ENCODE results near the gene TIMM21.

Gene TIMM21

DNA sequence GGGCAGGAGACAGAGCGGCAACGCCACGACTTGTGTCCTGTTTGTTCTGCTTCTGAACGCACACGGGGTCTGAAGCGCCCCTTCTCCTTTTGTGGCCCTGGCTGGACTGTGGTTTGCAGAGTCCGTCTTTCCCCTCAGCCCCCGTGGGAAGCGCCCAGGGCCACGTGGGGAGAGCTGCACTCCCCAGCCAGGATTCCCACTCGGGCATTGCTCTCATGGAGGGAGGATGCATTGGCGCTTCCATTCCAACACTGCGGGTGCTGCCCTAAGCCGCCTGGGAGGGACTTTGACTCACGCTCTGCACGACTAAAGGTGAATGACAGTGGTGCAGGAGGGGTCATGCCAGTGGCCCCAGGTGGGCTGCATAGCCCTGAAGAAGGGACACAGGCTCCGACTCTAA is 52.5 kb downstream of the TIMM21 start:
- H3K36me3 ChIP-seq (ENCODE audit: insufficient read depth, low read length), result no peaks in the 10 kb centered on the region
- no peaks in the 10 kb centered on the region for H3K27me3 ChIP-seq (ENCODE audit: insufficient read depth, low read length, poor library complexity, severe bottlenecking)
- no peak overlapping the region for H3K9ac ChIP-seq (ENCODE audit: low read depth, low read length, poor library complexity, severe bottlenecking)
- no peak for TF ChIP-seq EZH2phosphoT487 (IDR thresholded peaks at IDR 0.05; ENCODE audit: borderline replicate concordance)
- TF ChIP-seq, protein P1, sequence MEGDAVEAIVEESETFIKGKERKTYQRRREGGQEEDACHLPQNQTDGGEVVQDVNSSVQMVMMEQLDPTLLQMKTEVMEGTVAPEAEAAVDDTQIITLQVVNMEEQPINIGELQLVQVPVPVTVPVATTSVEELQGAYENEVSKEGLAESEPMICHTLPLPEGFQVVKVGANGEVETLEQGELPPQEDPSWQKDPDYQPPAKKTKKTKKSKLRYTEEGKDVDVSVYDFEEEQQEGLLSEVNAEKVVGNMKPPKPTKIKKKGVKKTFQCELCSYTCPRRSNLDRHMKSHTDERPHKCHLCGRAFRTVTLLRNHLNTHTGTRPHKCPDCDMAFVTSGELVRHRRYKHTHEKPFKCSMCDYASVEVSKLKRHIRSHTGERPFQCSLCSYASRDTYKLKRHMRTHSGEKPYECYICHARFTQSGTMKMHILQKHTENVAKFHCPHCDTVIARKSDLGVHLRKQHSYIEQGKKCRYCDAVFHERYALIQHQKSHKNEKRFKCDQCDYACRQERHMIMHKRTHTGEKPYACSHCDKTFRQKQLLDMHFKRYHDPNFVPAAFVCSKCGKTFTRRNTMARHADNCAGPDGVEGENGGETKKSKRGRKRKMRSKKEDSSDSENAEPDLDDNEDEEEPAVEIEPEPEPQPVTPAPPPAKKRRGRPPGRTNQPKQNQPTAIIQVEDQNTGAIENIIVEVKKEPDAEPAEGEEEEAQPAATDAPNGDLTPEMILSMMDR (conservative IDR thresholded peaks at IDR 0.05; ENCODE audit: low read length), result no peak
- no peak overlapping the region for H3K4me2 ChIP-seq (ENCODE audit: low read depth, low read length, poor library complexity, severe bottlenecking)
- H3K79me2 ChIP-seq (ENCODE audit: insufficient read depth, low read length), result no peaks in the 10 kb centered on the region
- H3K9me3 ChIP-seq (ENCODE audit: insufficient read depth, low read depth, low read length), result no peaks in the 10 kb centered on the region
- H3K4me3 ChIP-seq (ENCODE audit: low read length, poor library complexity, severe bottlenecking), result no peak overlapping the region
- H3K9me2 ChIP-seq (replicated peaks; ENCODE audit: low read depth, low read length), result no peaks in the 10 kb centered on the region
- H2AFZ ChIP-seq (ENCODE audit: low read length), result no peak overlapping the region
- no peaks in the 10 kb centered on the region for H4K20me1 ChIP-seq (ENCODE audit: insufficient read depth, low read length, poor library complexity, severe bottlenecking)
- H3K4me1 ChIP-seq (ENCODE audit: insufficient read depth, low read length, poor library complexity, severe bottlenecking), result no peaks in the 10 kb centered on the region
- no peaks in the 10 kb centered on the region for H3F3A ChIP-seq (ENCODE audit: low read depth)

- Histone ChIP-seq H3K4me2 (ENCODE audit: low read depth, low read length, poor library complexity, severe bottlenecking) (no peak overlapping the region), H3K36me3 (ENCODE audit: insufficient read depth, low read length) (no peaks in the 10 kb centered on the region), H3K9ac (ENCODE audit: low read depth, low read length, poor library complexity, severe bottlenecking) (no peak overlapping the region), H3K9me3 (ENCODE audit: insufficient read depth, low read depth, low read length) (no peaks in the 10 kb centered on the region), H3K4me3 (ENCODE audit: low read length, poor library complexity, severe bottlenecking) (no peak overlapping the region), H3K4me1 (ENCODE audit: insufficient read depth, low read length, poor library complexity, severe bottlenecking) (no peaks in the 10 kb centered on the region), H4K20me1 (ENCODE audit: insufficient read depth, low read length, poor library complexity, severe bottlenecking) (no peaks in the 10 kb centered on the region), H2AFZ (ENCODE audit: low read length) (no peak overlapping the region), H3F3A (ENCODE audit: low read depth) (no peaks in the 10 kb centered on the region), H3K79me2 (ENCODE audit: insufficient read depth, low read length) (no peaks in the 10 kb centered on the region), H3K9me2 (replicated peaks; ENCODE audit: low read depth, low read length) (no peaks in the 10 kb centered on the region), H3K27me3 (ENCODE audit: insufficient read depth, low read length, poor library complexity, severe bottlenecking) (no peaks in the 10 kb centered on the region)
- no peak for TF ChIP-seq EZH2phosphoT487 (IDR thresholded peaks at IDR 0.05; ENCODE audit: borderline replicate concordance)
- TF ChIP-seq, protein P1 (conservative IDR thresholded peaks at IDR 0.05; ENCODE audit: low read length), result no peak
Measured at GRCh38 chr18:74203811-74204210, 55.5 kb downstream of the TIMM21 start.

GRCh38 chr18:74204526-74205152 is 56.3 kb downstream of the TIMM21 start:
- H3F3A ChIP-seq (ENCODE audit: low read depth), result no peaks in the 10 kb centered on the region
- H3K79me2 ChIP-seq (ENCODE audit: insufficient read depth, low read length), result no peaks in the 10 kb centered on the region
- H3K4me1 ChIP-seq (ENCODE audit: insufficient read depth, low read length, poor library complexity, severe bottlenecking), result no peaks in the 10 kb centered on the region
- no peak overlapping the region for H2AFZ ChIP-seq (ENCODE audit: low read length)
- H3K9ac ChIP-seq (ENCODE audit: low read depth, low read length, poor library complexity, severe bottlenecking), result no peak overlapping the region
- TF ChIP-seq, protein P1 (conservative IDR thresholded peaks at IDR 0.05; ENCODE audit: low read length), result no peak
- no peak for TF ChIP-seq EZH2phosphoT487 (IDR thresholded peaks at IDR 0.05; ENCODE audit: borderline replicate concordance)
- no peak overlapping the region for H3K4me2 ChIP-seq (ENCODE audit: low read depth, low read length, poor library complexity, severe bottlenecking)
- no peaks in the 10 kb centered on the region for H3K27me3 ChIP-seq (ENCODE audit: insufficient read depth, low read length, poor library complexity, severe bottlenecking)
- H3K9me2 ChIP-seq (replicated peaks; ENCODE audit: low read depth, low read length), result no peaks in the 10 kb centered on the region
- no peak overlapping the region for H3K4me3 ChIP-seq (ENCODE audit: low read length, poor library complexity, severe bottlenecking)
- H4K20me1 ChIP-seq (ENCODE audit: insufficient read depth, low read length, poor library complexity, severe bottlenecking), result no peaks in the 10 kb centered on the region
- H3K36me3 ChIP-seq (ENCODE audit: insufficient read depth, low read length), result no peaks in the 10 kb centered on the region
- H3K9me3 ChIP-seq (ENCODE audit: insufficient read depth, low read depth, low read length), result no peaks in the 10 kb centered on the region
